Liver (tissue), 3 donors: Measurements from ENCODE around the gene SESN3.
"Not testable (repeated sequence)": the region's sequence is repeated elsewhere in the genome, so short reads cannot be mapped to it uniquely, and the experiment has no call there.

Experiments
- EGR1 ChIP-seq, 2 donors: IDR thresholded peaks; 2 replicates each; pipeline ENCODE4 v1.6.1; 2016 to 2018; ENCODE audit warnings: antibody characterized with exemption in 2 of 2, low read depth in 2 of 2
- GABPA ChIP-seq, 2 donors: IDR thresholded peaks in 1 of 2; conservative IDR thresholded peaks in 1 of 2; 2 replicates each; pipeline ENCODE4 v1.6.1; 2016; ENCODE audit warnings: antibody characterized with exemption in 2 of 2, mild to moderate bottlenecking in 1 of 2, moderate library complexity in 1 of 2
- HNF4A ChIP-seq, 2 donors: conservative IDR thresholded peaks; 2 replicates each; pipeline ENCODE4 v1.6.1; 2016; ENCODE audit warnings: antibody characterized with exemption in 2 of 2, mild to moderate bottlenecking in 2 of 2
- HNF4G ChIP-seq: IDR thresholded peaks from 2 replicates; pipeline ENCODE4 v1.6.1; 2016; ENCODE audit warnings: antibody characterized with exemption
- JUND ChIP-seq, 2 donors: IDR thresholded peaks; 2 replicates each; pipeline ENCODE4 v1.6.1; 2016; ENCODE audit warnings: antibody characterized with exemption in 2 of 2
- RXRA ChIP-seq, 2 donors: IDR thresholded peaks; 2 replicates each; pipeline ENCODE4 v1.6.1; 2017 to 2018; ENCODE audit warnings: antibody characterized with exemption in 2 of 2, mild to moderate bottlenecking in 1 of 2
- TAF1 ChIP-seq: conservative IDR thresholded peaks from 2 replicates; pipeline ENCODE4 v1.6.1; 2016; ENCODE audit warnings: antibody characterized with exemption, mild to moderate bottlenecking
- TF ChIP-seq, protein P1 (sequence below): fragments of 150-350 bp; IDR thresholded peaks from 2 replicates; pipeline ENCODE4 v1.5.1; 2017; ENCODE audit warnings: improper control_type of control experiment, low read depth, low read length; ENCODE audit not compliant: missing input control
- TF ChIP-seq, protein P2 (sequence below): IDR thresholded peaks from 2 replicates; pipeline ENCODE4 v1.6.1; 2016; ENCODE audit warnings: antibody characterized with exemption
- TF ChIP-seq, protein P3 (sequence below): IDR thresholded peaks from 2 replicates; pipeline ENCODE4 v1.6.1; 2016; ENCODE audit warnings: antibody characterized with exemption, mild to moderate bottlenecking
- donor health status: healthy.
- donor health status: healthy.

DNA sequence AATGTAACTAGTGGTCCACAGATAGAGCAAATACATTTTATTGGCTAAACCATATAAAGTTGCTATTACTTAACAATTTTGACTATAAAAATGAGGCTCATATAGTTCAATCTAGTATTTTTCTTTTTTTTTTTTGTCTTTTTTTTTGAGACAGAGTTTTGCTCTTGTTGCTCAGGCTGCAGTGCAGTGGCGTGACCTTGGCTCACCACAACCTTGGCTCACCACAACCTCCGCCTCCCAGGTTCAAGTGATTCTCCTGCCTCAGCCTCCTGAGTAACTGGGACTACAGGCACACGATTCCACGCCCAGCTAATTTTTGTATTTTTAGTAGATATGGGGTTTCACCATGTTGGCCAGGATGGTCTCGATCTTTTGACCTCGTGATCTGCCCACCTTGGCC is 3.9 kb downstream of the SESN3 start:
- TF ChIP-seq, protein P1, sequence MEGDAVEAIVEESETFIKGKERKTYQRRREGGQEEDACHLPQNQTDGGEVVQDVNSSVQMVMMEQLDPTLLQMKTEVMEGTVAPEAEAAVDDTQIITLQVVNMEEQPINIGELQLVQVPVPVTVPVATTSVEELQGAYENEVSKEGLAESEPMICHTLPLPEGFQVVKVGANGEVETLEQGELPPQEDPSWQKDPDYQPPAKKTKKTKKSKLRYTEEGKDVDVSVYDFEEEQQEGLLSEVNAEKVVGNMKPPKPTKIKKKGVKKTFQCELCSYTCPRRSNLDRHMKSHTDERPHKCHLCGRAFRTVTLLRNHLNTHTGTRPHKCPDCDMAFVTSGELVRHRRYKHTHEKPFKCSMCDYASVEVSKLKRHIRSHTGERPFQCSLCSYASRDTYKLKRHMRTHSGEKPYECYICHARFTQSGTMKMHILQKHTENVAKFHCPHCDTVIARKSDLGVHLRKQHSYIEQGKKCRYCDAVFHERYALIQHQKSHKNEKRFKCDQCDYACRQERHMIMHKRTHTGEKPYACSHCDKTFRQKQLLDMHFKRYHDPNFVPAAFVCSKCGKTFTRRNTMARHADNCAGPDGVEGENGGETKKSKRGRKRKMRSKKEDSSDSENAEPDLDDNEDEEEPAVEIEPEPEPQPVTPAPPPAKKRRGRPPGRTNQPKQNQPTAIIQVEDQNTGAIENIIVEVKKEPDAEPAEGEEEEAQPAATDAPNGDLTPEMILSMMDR, result not testable (repeated sequence)
- not testable (repeated sequence) for TF ChIP-seq EGR1 (IDR thresholded peaks at IDR 0.05; ENCODE audit: low read depth in 2 of 2); TAF1; HNF4G; HNF4A (conservative IDR thresholded peaks at IDR 0.05); JUND (IDR thresholded peaks at IDR 0.05); RXRA (IDR thresholded peaks at IDR 0.05); GABPA (IDR thresholded peaks at IDR 0.05 in 1 of 2, conservative IDR thresholded peaks at IDR 0.05 in 1 of 2)
- TF ChIP-seq, protein P2, sequence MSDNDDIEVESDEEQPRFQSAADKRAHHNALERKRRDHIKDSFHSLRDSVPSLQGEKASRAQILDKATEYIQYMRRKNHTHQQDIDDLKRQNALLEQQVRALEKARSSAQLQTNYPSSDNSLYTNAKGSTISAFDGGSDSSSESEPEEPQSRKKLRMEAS, result not testable (repeated sequence)
- TF ChIP-seq, protein P3, sequence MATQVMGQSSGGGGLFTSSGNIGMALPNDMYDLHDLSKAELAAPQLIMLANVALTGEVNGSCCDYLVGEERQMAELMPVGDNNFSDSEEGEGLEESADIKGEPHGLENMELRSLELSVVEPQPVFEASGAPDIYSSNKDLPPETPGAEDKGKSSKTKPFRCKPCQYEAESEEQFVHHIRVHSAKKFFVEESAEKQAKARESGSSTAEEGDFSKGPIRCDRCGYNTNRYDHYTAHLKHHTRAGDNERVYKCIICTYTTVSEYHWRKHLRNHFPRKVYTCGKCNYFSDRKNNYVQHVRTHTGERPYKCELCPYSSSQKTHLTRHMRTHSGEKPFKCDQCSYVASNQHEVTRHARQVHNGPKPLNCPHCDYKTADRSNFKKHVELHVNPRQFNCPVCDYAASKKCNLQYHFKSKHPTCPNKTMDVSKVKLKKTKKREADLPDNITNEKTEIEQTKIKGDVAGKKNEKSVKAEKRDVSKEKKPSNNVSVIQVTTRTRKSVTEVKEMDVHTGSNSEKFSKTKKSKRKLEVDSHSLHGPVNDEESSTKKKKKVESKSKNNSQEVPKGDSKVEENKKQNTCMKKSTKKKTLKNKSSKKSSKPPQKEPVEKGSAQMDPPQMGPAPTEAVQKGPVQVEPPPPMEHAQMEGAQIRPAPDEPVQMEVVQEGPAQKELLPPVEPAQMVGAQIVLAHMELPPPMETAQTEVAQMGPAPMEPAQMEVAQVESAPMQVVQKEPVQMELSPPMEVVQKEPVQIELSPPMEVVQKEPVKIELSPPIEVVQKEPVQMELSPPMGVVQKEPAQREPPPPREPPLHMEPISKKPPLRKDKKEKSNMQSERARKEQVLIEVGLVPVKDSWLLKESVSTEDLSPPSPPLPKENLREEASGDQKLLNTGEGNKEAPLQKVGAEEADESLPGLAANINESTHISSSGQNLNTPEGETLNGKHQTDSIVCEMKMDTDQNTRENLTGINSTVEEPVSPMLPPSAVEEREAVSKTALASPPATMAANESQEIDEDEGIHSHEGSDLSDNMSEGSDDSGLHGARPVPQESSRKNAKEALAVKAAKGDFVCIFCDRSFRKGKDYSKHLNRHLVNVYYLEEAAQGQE, result not testable (repeated sequence)
